Uterus (tissue), 4 donors: Measurements from ENCODE around the gene CRIP1. TPM values are rescaled to one million over a fixed set of nuclear protein-coding genes. Genes with fewer than 3 reads are reported as not detected.

Source experiments
- DNase-seq, 2 donors: peaks; one replicate each; pipeline ENCODE4 v3.0.0-alpha.2; 2019 to 2020
- H3K27ac ChIP-seq, 2 donors: fragments of 200-600 bp; sonication (generic); 1 replicate in 1 of 2; 2 replicates in 1 of 2; pipeline ENCODE4 v1.5.1; 2016 to 2018
- H3K27me3 ChIP-seq, 2 donors: fragments of 200-600 bp; sonication (generic); one replicate each; pipeline ENCODE4 v1.5.1; 2018 to 2019; ENCODE audit warnings: control low read depth in 1 of 2
- H3K36me3 ChIP-seq, 2 donors: fragments of 200-600 bp; sonication (generic); one replicate each; pipeline ENCODE4 v1.5.1; 2019; ENCODE audit warnings: control low read depth in 1 of 2
- H3K4me1 ChIP-seq, 2 donors: fragments of 200-600 bp; sonication (generic); one replicate each; pipeline ENCODE4 v1.5.1; 2018 to 2019; ENCODE audit warnings: control low read depth in 1 of 2
- H3K4me3 ChIP-seq, 2 donors: fragments of 200-600 bp; sonication (generic); 1 replicate in 1 of 2; 2 replicates in 1 of 2; pipeline ENCODE4 v1.5.1; 2018 to 2019; ENCODE audit warnings: mild to moderate bottlenecking in 1 of 2
- H3K9me3 ChIP-seq, 2 donors: fragments of 200-600 bp; sonication (generic); one replicate each; pipeline ENCODE4 v1.5.1; 2019; ENCODE audit warnings: control low read depth in 1 of 2
- POLR2A ChIP-seq, 2 donors: fragments of 450-650 bp; IDR thresholded peaks; one replicate each; pipeline ENCODE4 v1.6.1; 2016; ENCODE audit warnings: antibody characterized with exemption in 2 of 2, mild to moderate bottlenecking in 1 of 2, moderate library complexity in 1 of 2
- intact Hi-C: fragments of 100-400 bp; cut with DNase I; formaldehyde crosslinking; loops from one replicate; pipeline ENCODE4 v1.15.1; 2023; ENCODE audit warnings: low total_unique reads
- total RNA-seq, 4 donors: library from RNA; depleted of rRNA in 3 of 4; stranded (reverse); fragments of >200 nt in 3 of 4; gene quantifications; one replicate each; pipeline versions ENCODE4 v1.1.0 to v1.2.4, GENCODE V29; 2014 to 2023
- TF ChIP-seq, protein P1 (sequence below), 4 experiments: fragments of 200-600 bp in 2 of 4; fragments of 450-650 bp in 2 of 4; sonication (generic) in 2 of 4; IDR thresholded peaks; one replicate each; pipeline ENCODE4 v1.5.1; 2016 to 2019; ENCODE audit warnings: antibody characterized with exemption in 4 of 4, mild to moderate bottlenecking in 2 of 4, moderate library complexity in 1 of 4
- donor health status: DM: yes; HTN: yes; CAD: no.

CRIP1 gene
- total RNA-seq, 4 donors from 2014 or later = 0.51 to 64.7 (median 34.4) TPM

GRCh38 chr14:105536691-105537579 is 50.2 kb downstream of the CRIP1 start:
- Histone ChIP-seq H3K27ac (no peak overlapping the region), H3K36me3 (no peaks in the 10 kb centered on the region), H3K9me3 (no peaks in the 10 kb centered on the region), H3K4me3 (no peak overlapping the region), H3K27me3 (no peaks in the 10 kb centered on the region), H3K4me1 (no peaks in the 10 kb centered on the region)
- no peak for TF ChIP-seq POLR2A (IDR thresholded peaks at IDR 0.05)
- TF ChIP-seq, protein P1, sequence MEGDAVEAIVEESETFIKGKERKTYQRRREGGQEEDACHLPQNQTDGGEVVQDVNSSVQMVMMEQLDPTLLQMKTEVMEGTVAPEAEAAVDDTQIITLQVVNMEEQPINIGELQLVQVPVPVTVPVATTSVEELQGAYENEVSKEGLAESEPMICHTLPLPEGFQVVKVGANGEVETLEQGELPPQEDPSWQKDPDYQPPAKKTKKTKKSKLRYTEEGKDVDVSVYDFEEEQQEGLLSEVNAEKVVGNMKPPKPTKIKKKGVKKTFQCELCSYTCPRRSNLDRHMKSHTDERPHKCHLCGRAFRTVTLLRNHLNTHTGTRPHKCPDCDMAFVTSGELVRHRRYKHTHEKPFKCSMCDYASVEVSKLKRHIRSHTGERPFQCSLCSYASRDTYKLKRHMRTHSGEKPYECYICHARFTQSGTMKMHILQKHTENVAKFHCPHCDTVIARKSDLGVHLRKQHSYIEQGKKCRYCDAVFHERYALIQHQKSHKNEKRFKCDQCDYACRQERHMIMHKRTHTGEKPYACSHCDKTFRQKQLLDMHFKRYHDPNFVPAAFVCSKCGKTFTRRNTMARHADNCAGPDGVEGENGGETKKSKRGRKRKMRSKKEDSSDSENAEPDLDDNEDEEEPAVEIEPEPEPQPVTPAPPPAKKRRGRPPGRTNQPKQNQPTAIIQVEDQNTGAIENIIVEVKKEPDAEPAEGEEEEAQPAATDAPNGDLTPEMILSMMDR (IDR thresholded peaks at IDR 0.05) = no peak
- no peak for DNase-seq
- intact Hi-C loops = no loop called here

DNA sequence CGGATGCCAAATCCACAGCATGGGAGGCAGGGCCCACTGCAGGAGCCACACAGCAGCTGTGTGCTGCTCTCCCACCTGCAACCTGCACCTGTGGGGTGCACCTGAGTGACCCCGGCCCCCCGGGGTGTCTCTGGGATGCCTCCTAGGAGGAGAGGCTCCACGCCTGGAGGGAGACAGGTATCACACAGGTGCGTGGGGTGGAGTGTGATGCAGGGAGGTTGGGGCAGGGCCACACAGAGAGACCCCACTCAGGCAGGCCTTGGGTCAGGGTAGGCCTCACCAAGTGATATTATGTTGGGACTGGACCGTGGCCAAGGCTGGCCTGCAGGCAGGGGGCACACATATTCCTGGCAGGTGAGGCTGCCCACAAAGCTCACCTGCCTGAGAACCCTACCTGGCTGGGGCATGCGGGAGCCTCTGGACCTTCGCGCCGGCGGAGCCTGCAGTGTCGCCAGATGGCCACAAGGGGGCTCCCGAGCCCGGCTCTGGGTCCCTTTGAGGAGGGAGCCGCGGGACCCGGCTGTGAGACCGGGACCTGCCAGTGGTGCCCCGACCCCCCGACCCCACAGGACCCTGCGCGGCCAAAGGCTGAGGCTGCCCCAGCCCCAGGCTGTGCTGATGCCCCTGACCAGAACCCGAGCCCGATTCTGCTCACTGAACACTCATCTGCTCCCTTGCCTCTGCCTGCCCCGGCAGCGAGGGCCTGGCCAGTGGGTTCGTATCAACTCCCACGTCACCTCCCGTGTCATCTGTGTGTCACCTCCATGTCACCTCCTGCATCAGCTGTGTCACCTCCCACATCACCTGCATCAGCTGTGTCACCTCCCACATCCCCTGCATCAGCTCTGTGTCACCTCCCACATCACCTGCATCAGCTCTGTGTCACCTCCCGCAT is 51.1 kb downstream of the CRIP1 start:
- intact Hi-C loops = no loop called here
- TF ChIP-seq, protein P1 (IDR thresholded peaks at IDR 0.05) = peak; percentile 70 to 94 (median 78)
- no peak for TF ChIP-seq POLR2A (IDR thresholded peaks at IDR 0.05)
- Histone ChIP-seq H3K9me3 (no peaks in the 10 kb centered on the region), H3K36me3 (no peaks in the 10 kb centered on the region), H3K4me1 (no peaks in the 10 kb centered on the region), H3K27ac (no peak overlapping the region), H3K4me3 (no peak overlapping the region), H3K27me3 (no peaks in the 10 kb centered on the region)
- peak in 1 of 2 donors; percentile 53 for DNase-seq

Other genes with a start within 250 kb of the CRIP1 start
- gene BTBD6, start 238.4 kb upstream of the CRIP1 start, total RNA-seq = 10 to 100 TPM; 12.8 to 41.9 (median 27.9) TPM
- gene BRF1, start 185.9 kb upstream of the CRIP1 start, total RNA-seq = 10 to 100 TPM in 3 of 4 donors, 1 to 10 TPM in 1; 9.7 to 77.7 (median 61.3) TPM
- gene PACS2, start 172.1 kb upstream of the CRIP1 start, total RNA-seq = 100 to 1,000 TPM in 1 of 4 donors, 10 to 100 TPM in 3; 37.1 to 116 (median 52.2) TPM
- 1 to 10 TPM in 2 of 4 donors, not detected in 2; 1.1 to 3.8 TPM for gene TEX22, start 88.3 kb upstream of the CRIP1 start, total RNA-seq
- gene MTA1, start 67.1 kb upstream of the CRIP1 start, total RNA-seq = 100 to 1,000 TPM in 2 of 4 donors, 10 to 100 TPM in 2; 62.9 to 218 (median 108) TPM
- gene CRIP2, start 12.1 kb upstream of the CRIP1 start, total RNA-seq = 100 to 1,000 TPM in 3 of 4 donors, 10 to 100 TPM in 1; 76.1 to 377 (median 163) TPM
- 10 to 100 TPM in 1 of 4 donors, 1 to 10 TPM in 1, under 1 TPM in 1, not detected in 1; 0.51 to 11.0 (median 9.4) TPM for gene TEDC1, start 4.4 kb downstream of the CRIP1 start, total RNA-seq
- 10 to 100 TPM in 1 of 4 donors, 1 to 10 TPM in 3; 2.0 to 42.1 (median 7.7) TPM for gene TMEM121, start 39.7 kb downstream of the CRIP1 start, total RNA-seq